ENCODE measurements around the gene FRMD4A.
A peak's percentile ranks its signal among the peaks of the same experiment; 100 is the strongest.

FRMD4A gene

GRCh38 chr10:14186245-14186644 lies 144.5 kb downstream of the FRMD4A start:
- no peak overlapping the region for H3K27ac ChIP-seq (ENCODE audit: low read depth, low read length)
- H3K27me3 ChIP-seq (ENCODE audit: control insufficient read depth, insufficient read depth, low read length): no peaks in the 10 kb centered on the region
- no peak overlapping the region for H3K9ac ChIP-seq (ENCODE audit: low read length)
- no peaks in the 10 kb centered on the region for H3K4me1 ChIP-seq (ENCODE audit: control insufficient read depth, insufficient read depth, low read length)
- no peak overlapping the region for H3K4me3 ChIP-seq (ENCODE audit: low read length)
- H3K36me3 ChIP-seq (ENCODE audit: control insufficient read depth, insufficient read depth, low read length): no peaks in the 10 kb centered on the region

- Histone ChIP-seq H3K27ac (ENCODE audit: low read depth, low read length) (no peak overlapping the region), H3K36me3 (ENCODE audit: control insufficient read depth, insufficient read depth, low read length) (no peaks in the 10 kb centered on the region), H3K4me3 (ENCODE audit: low read length) (no peak overlapping the region), H3K9ac (ENCODE audit: low read length) (no peak overlapping the region), H3K4me1 (ENCODE audit: control insufficient read depth, insufficient read depth, low read length) (no peaks in the 10 kb centered on the region), H3K27me3 (ENCODE audit: control insufficient read depth, insufficient read depth, low read length) (no peaks in the 10 kb centered on the region)
Observed at GRCh38 chr10:14185316-14186045, 145.2 kb downstream of the FRMD4A start.

- Histone ChIP-seq H3K4me3 (ENCODE audit: low read length) (no peak overlapping the region), H3K27me3 (ENCODE audit: control insufficient read depth, insufficient read depth, low read length) (no peaks in the 10 kb centered on the region), H3K9ac (ENCODE audit: low read length) (no peak overlapping the region), H3K27ac (ENCODE audit: low read depth, low read length) (no peak overlapping the region), H3K4me1 (ENCODE audit: control insufficient read depth, insufficient read depth, low read length) (no peaks in the 10 kb centered on the region), H3K36me3 (ENCODE audit: control insufficient read depth, insufficient read depth, low read length) (no peaks in the 10 kb centered on the region)
Observed at GRCh38 chr10:14184841-14185315, 145.8 kb downstream of the FRMD4A start.

- no peaks in the 10 kb centered on the region for H3K36me3 ChIP-seq (ENCODE audit: control insufficient read depth, insufficient read depth, low read length)
- H3K27me3 ChIP-seq (ENCODE audit: control insufficient read depth, insufficient read depth, low read length): no peaks in the 10 kb centered on the region
- H3K4me1 ChIP-seq (ENCODE audit: control insufficient read depth, insufficient read depth, low read length): no peaks in the 10 kb centered on the region
- H3K4me3 ChIP-seq (ENCODE audit: low read length): no peak overlapping the region
- no peak overlapping the region for H3K9ac ChIP-seq (ENCODE audit: low read length)
- H3K27ac ChIP-seq (ENCODE audit: low read depth, low read length): no peak overlapping the region
Observed at GRCh38 chr10:14182781-14183180, 147.9 kb downstream of the FRMD4A start.

GRCh38 chr10:14181567-14181936 lies 149.2 kb downstream of the FRMD4A start:
- no peak overlapping the region for H3K27ac ChIP-seq (ENCODE audit: low read depth, low read length)
- no peak overlapping the region for H3K4me3 ChIP-seq (ENCODE audit: low read length)
- no peak overlapping the region for H3K9ac ChIP-seq (ENCODE audit: low read length)
- no peaks in the 10 kb centered on the region for H3K27me3 ChIP-seq (ENCODE audit: control insufficient read depth, insufficient read depth, low read length)
- no peaks in the 10 kb centered on the region for H3K36me3 ChIP-seq (ENCODE audit: control insufficient read depth, insufficient read depth, low read length)
- H3K4me1 ChIP-seq (ENCODE audit: control insufficient read depth, insufficient read depth, low read length): no peaks in the 10 kb centered on the region

GRCh38 chr10:14180911-14181566 lies 149.7 kb downstream of the FRMD4A start:
- no peak overlapping the region for H3K4me3 ChIP-seq (ENCODE audit: low read length)
- no peak overlapping the region for H3K27ac ChIP-seq (ENCODE audit: low read depth, low read length)
- no peaks in the 10 kb centered on the region for H3K27me3 ChIP-seq (ENCODE audit: control insufficient read depth, insufficient read depth, low read length)
- H3K4me1 ChIP-seq (ENCODE audit: control insufficient read depth, insufficient read depth, low read length): no peaks in the 10 kb centered on the region
- H3K36me3 ChIP-seq (ENCODE audit: control insufficient read depth, insufficient read depth, low read length): no peaks in the 10 kb centered on the region
- no peak overlapping the region for H3K9ac ChIP-seq (ENCODE audit: low read length)

GRCh38 chr10:14179251-14179650 lies 151.5 kb downstream of the FRMD4A start:
- H3K36me3 ChIP-seq (ENCODE audit: control insufficient read depth, insufficient read depth, low read length): no peaks in the 10 kb centered on the region
- no peaks in the 10 kb centered on the region for H3K4me1 ChIP-seq (ENCODE audit: control insufficient read depth, insufficient read depth, low read length)
- no peaks in the 10 kb centered on the region for H3K27me3 ChIP-seq (ENCODE audit: control insufficient read depth, insufficient read depth, low read length)
- no peak overlapping the region for H3K27ac ChIP-seq (ENCODE audit: low read depth, low read length)
- H3K4me3 ChIP-seq (ENCODE audit: low read length): no peak overlapping the region
- H3K9ac ChIP-seq (ENCODE audit: low read length): no peak overlapping the region

- Histone ChIP-seq H3K27me3 (ENCODE audit: control insufficient read depth, insufficient read depth, low read length) (peaks cover 4% of the 10 kb centered on the region), H3K36me3 (ENCODE audit: control insufficient read depth, insufficient read depth, low read length) (no peaks in the 10 kb centered on the region), H3K4me3 (ENCODE audit: low read length) (peak overlapping the region; percentile 64), H3K4me1 (ENCODE audit: control insufficient read depth, insufficient read depth, low read length) (no peaks in the 10 kb centered on the region), H3K9ac (ENCODE audit: low read length) (no peak overlapping the region), H3K27ac (ENCODE audit: low read depth, low read length) (peak overlapping the region; percentile 34)
Observed at GRCh38 chr10:14173706-14174594, 156.8 kb downstream of the FRMD4A start.

GRCh38 chr10:14173391-14173705 lies 157.4 kb downstream of the FRMD4A start:
- no peak overlapping the region for H3K27ac ChIP-seq (ENCODE audit: low read depth, low read length)
- peaks cover 4% of the 10 kb centered on the region for H3K27me3 ChIP-seq (ENCODE audit: control insufficient read depth, insufficient read depth, low read length)
- no peaks in the 10 kb centered on the region for H3K36me3 ChIP-seq (ENCODE audit: control insufficient read depth, insufficient read depth, low read length)
- H3K9ac ChIP-seq (ENCODE audit: low read length): no peak overlapping the region
- no peaks in the 10 kb centered on the region for H3K4me1 ChIP-seq (ENCODE audit: control insufficient read depth, insufficient read depth, low read length)
- H3K4me3 ChIP-seq (ENCODE audit: low read length): peak overlapping the region; percentile 64

- H3K4me1 ChIP-seq (ENCODE audit: control insufficient read depth, insufficient read depth, low read length): no peaks in the 10 kb centered on the region
- peaks cover 4% of the 10 kb centered on the region for H3K27me3 ChIP-seq (ENCODE audit: control insufficient read depth, insufficient read depth, low read length)
- H3K36me3 ChIP-seq (ENCODE audit: control insufficient read depth, insufficient read depth, low read length): no peaks in the 10 kb centered on the region
- no peak overlapping the region for H3K27ac ChIP-seq (ENCODE audit: low read depth, low read length)
- H3K4me3 ChIP-seq (ENCODE audit: low read length): no peak overlapping the region
- no peak overlapping the region for H3K9ac ChIP-seq (ENCODE audit: low read length)
Observed at GRCh38 chr10:14172336-14172950, 158.3 kb downstream of the FRMD4A start.

- Histone ChIP-seq H3K9ac (ENCODE audit: low read length) (no peak overlapping the region), H3K27ac (ENCODE audit: low read depth, low read length) (no peak overlapping the region), H3K4me3 (ENCODE audit: low read length) (no peak overlapping the region), H3K36me3 (ENCODE audit: control insufficient read depth, insufficient read depth, low read length) (no peaks in the 10 kb centered on the region), H3K4me1 (ENCODE audit: control insufficient read depth, insufficient read depth, low read length) (no peaks in the 10 kb centered on the region), H3K27me3 (ENCODE audit: control insufficient read depth, insufficient read depth, low read length) (peaks cover 4% of the 10 kb centered on the region)
Observed at GRCh38 chr10:14171336-14171735, 159.4 kb downstream of the FRMD4A start.

- H3K4me1 ChIP-seq (ENCODE audit: control insufficient read depth, insufficient read depth, low read length): no peaks in the 10 kb centered on the region
- H3K27ac ChIP-seq (ENCODE audit: low read depth, low read length): no peak overlapping the region
- H3K9ac ChIP-seq (ENCODE audit: low read length): no peak overlapping the region
- H3K36me3 ChIP-seq (ENCODE audit: control insufficient read depth, insufficient read depth, low read length): no peaks in the 10 kb centered on the region
- no peak overlapping the region for H3K4me3 ChIP-seq (ENCODE audit: low read length)
- H3K27me3 ChIP-seq (ENCODE audit: control insufficient read depth, insufficient read depth, low read length): no peaks in the 10 kb centered on the region
Observed at GRCh38 chr10:14163377-14164086, 167.2 kb downstream of the FRMD4A start.
